GM19025 (cell line): Measurements from ENCODE around the gene WIPI1.
"Not testable (repeated sequence)": the region's sequence is repeated elsewhere in the genome, so short reads cannot be mapped to it uniquely, and the experiment has no call there.

ENCODE experiments used
- ATAC-seq: cut with Tn5 transposase; IDR thresholded peaks from one replicate; pipeline ENCODE4 v1.9.1; 2021; ENCODE audit warnings: mild to moderate bottlenecking, low read depth, moderate library complexity; ENCODE audit not compliant: unreplicated experiment

The WIPI1 gene, protein sequence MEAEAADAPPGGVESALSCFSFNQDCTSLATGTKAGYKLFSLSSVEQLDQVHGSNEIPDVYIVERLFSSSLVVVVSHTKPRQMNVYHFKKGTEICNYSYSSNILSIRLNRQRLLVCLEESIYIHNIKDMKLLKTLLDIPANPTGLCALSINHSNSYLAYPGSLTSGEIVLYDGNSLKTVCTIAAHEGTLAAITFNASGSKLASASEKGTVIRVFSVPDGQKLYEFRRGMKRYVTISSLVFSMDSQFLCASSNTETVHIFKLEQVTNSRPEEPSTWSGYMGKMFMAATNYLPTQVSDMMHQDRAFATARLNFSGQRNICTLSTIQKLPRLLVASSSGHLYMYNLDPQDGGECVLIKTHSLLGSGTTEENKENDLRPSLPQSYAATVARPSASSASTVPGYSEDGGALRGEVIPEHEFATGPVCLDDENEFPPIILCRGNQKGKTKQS

DNA sequence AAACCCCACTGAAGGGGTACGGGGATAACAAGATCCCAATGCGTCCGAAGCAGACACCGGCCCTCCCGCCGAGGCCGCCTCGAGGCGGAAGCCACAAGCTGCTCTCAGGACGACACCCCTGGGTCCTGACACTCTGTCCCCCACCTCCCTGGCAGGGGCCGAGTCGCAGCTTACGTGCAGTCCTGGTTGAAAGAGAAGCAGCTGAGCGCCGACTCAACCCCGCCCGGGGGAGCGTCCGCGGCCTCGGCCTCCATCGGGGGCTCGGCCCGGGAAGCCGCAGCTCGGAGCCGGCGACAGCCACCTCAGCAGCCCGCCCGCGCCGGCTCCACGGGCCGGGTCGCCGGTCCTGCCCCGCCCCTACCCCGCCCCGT is at the start of gene WIPI1:
Gene WIPI1, minus strand, starts transcription at position 329 of the 371 bp plus-strand sequence. Its CDS starts 75 bp downstream, at position 254.
- peak; percentile 18 for ATAC-seq

DNA sequence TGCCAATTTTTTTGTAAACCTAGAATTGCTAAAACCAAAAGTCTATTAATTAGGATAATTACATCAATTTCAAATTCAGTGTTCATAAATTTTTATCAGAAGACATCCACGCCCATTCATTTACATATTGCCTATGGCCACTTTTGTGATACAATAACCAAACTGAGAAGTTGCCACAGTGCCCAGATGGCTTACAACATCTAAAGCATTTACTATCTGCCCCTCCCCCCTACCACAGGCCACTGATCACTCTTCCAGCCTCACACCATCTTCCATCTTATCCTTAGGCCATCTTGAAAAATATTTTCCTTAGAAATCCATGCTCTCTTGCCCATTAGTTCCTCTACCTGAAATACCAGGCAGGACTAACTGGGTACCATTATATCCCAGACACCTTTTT is 48.7 kb upstream of the WIPI1 start:
- no peak for ATAC-seq

DNA sequence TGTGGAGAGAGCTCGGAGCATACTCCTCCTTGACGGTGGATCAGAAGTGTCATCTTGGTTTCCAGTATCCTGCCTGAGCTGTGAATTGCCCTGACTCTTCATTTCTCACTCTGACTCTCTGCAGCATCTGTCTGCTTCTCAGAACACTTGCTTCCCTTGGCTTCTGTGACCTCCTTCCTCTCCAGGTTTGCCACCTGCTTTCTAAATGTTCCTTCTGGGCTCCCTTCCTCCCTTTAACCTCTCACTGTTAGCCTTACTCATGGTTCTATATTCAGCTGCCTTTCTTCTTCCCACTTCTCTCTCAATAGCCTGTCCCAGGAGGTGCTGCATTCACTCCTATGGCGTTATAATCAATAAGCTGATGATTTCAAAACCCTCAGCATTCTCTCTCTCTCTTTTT is 43.8 kb upstream of the WIPI1 start:
- no peak for ATAC-seq

DNA sequence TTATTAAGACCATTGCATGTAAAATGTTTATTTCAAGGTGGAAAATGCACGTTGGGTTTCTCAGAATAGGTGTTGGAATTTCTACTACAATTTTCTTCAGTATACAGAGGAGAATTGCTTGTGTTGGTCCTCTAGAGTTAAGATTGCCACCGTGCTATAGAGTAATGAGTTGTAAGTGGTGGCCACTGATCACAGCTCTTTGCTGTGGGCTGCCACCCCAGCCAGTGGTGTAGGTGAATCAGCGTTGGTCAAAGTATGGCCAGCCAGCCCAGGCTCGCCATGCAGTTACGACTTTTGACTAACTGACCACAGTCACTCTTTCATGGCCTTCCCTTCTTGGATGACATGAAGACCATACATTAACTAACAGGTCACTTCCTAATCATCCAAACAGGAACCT is 42.3 kb upstream of the WIPI1 start:
- no peak for ATAC-seq

DNA sequence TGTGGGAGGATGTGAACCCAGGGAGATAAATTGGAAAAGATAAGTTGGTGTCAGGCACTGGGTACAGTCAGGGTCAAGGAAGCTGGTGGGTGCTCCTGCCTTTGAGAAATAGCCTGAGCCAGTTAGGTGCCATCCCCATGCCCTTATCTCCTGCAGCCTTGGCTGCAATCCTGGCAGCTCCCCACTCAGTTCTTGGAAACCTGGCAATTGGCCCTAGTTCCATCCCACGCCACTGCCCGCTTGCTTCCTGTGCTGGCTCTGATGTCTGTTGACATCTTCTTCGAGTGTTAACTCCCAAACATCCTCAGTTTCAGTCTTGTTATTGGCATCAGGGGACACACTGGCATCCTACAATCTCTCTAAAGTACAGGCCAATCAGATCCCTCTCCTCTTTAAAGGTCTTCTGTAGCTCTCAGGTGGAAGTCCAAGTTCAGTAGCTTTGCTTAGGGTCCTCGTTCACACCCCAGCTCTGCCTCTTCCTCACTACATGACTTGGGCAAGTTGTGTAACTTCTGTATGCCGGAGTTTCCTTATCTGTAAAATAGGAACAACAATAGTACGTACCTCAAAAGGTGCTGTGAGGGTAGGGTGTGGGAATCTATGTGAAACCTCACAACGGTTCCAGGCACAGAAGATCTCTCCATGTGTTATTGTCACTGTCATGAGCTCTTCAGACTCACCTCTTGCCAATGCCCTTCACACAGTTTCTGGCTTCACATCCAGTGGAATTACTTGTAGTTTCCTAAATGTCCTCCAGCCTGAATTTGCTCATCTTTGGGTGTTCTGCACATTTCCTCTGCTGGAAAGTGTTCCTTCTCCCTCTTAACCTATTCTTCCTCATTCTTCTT is 41.4 kb upstream of the WIPI1 start:
- no peak for ATAC-seq

DNA sequence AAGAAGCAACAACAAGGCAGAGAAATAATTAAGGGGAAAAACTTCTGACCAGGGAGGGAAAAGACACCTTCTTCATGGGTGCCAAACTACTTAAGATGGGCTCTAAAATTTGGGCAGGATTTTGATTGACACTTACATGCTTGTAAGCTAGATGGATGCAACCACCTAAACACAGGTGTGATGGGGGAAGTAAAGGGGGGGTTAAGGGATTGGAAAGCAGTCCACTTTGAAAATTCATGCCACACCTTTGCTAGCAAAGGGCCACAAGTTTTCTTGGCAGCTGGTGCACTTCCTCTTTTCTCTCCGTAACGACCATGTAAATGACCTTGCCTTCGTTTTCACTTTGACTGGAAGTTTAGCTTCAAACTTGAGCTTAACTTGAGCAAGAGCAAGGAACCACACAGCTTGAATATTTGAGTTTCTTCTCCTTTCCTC is 40.6 kb upstream of the WIPI1 start:
- peak; percentile 94 for ATAC-seq

DNA sequence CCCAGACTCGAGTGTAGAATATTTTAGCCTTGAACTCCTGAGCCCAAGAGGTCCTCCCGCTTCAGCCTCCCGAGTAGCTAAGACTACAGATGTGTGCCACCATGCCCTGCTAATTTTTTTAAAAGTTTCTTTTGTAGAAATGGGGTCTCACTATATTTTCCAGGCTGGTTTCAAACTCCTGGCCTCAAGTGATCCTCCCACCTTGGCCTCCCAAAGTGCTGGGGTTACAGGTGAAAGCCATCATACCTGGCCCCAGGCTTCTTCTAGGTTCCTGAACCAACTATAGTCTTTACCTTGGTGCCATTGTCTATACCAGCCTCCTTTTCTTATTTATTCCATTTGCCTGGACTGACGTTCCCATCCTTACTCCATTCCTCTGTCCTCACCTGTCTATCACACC is 37.8 kb upstream of the WIPI1 start:
- no peak for ATAC-seq

DNA sequence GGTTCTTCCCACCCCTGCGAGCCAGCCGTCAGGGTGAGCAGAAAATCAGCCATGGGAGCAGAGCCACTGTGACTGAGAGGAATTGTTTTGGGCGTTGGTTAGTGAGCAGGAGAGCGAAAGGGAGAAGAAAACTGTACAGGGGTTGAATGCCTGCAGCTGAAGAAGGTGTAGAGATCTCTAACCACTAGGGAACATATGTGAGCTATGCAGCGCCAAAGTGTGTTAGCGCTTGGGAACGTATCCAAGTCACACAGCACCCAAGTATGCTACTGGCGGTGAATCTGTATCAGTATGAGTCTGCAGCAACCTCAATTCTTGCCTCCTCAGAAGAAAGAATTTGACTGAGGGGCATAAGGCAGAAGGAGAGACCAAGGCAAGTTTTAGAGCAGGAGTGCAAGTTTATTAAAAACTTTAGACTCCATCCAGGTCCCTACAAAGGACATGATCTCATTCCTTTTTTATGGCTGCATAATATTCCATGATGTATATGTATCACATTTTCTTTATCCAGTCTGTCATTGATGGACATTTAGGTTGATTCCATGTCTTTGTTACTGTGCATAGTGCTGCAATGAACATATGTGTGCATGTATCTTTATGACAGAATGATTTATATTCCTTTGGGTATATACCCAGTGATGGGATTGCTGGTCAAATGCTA is 35.2 kb upstream of the WIPI1 start:
- not testable (repeated sequence) for ATAC-seq

DNA sequence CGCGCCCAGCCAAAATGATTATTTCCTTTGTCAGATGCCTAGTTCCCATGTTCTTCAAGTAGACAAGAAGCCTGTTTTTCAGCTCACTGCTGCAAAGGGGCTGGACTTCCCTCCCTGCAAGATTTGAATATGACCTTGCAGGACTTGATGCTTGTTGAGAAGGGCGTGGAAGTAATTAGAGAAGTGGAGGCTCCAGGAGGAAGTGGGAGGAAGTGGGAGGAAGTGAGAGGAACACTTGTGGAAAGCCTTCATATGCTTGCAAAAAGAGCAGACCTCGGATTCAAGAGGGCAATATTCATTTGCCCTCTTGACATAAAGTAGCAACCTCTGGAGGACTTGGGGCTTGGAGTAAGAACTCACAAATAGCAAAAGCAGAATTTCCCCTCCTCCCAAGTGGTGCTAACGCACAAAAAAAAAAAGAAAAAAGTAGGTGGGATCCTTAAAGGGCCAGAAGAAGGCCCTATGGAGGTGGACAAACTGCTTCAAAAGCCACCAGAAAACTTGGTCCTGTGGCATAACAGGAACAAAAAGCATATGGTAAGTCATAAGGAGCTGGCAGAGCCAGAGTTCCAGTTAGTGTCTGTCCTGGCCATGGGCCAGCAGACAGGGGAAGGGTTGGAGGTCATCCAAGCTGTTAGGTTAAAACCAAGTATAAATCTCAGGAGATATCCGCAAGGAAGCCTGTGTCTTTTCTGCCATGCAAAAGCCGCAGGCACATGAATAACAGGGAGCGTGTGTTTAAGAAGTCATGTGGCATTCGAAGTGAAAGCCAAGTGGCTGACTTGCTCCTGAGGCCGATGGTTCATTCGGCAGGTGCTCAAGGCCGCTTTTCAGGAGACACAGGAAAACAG is 34.3 kb upstream of the WIPI1 start:
- ATAC-seq, result no peak

DNA sequence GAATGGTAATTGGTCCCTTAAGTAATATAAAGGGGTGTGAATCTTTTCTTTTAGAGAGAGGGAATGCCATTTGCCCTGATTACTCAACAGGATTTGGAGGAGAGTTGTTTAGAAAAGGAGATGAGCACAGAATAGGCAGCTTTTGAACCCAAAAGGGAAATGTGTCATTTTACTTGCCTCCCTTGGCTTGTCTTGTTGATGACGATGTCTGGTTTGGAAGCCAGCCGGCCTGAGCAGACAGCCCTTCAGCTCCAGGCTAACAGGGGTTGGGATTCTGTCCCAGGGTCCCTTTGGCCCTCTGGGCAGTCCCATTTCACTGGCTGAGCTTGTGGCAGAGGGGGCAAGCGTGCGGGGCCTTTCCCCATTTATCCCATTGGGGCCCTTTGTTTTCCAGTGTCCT is 32.6 kb upstream of the WIPI1 start:
- no peak for ATAC-seq

DNA sequence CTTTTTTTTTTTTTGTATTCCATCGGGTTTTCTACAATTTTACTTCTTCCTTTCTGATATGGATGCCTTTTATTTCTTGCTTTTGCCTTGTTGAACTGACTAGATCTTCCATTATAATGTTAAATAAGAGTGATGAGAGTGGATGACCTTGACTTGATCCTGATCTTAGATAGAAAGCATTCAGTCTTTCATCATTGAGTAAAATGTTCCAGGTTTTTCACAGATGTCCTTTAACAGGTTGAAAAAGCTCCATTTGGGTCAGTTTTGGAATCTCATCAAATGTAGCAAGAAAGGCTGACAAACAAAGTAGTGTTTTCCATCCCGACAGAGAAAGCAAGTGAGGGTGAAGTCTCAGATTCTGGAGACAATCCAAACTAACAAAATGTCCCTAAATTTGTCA is 27.2 kb upstream of the WIPI1 start:
- ATAC-seq, result no peak

DNA sequence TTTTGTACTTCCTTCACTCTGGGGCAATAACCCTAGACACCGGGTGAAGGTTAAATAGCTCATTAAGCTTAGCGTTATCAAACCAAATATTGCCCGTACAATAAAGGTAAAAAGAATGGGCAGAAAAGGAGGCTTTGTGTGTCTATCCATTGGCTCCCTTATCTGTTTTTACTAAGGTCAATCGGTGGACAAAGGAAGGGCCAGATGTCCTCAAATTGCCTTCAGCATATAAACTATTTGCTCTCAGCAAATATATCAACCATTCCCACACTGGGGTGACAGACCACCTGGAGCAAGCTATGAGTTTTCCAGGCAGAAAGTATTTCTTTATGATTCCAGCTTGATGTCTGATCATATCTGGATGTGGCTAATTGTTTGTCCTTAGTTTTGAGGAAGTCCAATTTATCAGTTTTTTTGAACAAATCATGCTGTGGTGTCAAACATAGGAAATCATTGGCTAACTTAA is 25.3 kb upstream of the WIPI1 start:
- ATAC-seq, result no peak

DNA sequence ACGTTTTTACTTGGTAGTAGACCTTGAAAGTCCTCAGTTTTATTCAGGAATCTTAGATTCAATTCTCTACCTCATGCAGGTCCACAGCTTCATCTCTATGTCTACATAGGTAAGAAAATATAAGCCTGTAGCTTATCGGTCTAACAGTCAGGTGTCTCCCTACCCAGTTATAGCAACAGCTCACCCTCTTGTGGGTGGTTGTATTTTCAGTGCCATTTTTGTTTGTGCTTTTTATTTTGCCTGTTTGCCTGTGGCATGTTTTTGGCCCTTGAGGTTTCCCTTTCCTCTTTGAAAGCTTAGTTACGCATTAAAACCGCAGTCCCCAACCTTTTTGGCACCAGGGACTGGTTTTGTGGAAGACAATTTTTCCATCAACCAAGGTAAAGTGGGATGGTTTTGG is 23.6 kb upstream of the WIPI1 start:
- no peak for ATAC-seq

DNA sequence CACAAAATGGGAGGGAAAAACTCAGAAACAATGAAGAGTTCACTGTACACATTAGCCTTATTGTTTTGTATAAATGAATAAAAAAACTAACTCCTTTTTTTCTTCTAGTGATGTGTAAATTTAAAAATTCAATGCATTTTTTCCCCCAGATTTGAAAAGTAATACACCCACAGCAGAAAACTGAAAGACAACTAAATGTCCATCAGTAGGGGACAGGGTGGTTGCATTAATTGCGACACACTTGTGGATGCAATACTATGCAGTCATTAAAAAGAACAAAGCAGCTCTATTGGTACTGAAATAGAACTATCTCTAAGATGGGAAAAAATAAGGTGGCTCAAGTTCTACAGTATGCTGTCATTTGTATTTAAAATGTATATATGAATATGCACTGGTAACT is 13.7 kb upstream of the WIPI1 start:
- ATAC-seq, result no peak

DNA sequence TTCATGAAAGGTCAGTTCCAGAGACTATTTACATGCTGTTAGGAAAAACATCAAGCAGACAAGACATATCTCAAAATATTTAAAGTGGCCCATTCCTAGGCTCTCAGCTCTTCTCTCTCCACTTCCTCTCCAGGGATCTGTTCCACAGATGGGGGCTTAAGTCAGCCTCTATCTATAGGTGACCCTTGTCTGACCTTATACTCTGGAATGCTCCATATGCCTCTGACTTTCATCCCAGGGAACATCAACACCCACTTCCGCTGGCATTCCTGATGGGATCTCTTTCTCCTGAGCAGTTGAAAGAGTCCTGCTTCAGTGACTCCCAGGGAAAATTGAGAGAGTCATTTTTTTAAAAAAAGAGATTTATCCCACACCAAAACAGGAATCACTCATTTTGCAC is 11.5 kb upstream of the WIPI1 start:
- no peak for ATAC-seq

DNA sequence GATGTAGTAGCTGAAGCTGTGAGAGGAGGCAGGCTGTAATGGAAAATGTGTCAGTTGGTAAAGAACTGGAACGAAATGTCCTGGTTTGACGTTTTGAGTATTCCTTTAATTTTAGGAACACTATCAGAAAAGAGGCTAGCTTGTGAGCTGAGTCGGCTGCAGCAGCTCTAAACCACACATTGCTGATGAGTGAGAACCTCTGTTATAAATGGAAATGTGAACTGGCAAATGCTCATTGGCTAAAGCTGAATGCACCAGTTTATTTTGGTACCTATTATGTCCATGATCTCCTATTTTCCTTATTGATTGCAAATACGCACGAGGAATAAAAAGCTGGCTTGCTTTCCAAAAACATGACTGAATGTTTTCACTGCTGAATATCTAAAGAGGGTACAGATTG is 11.0 kb upstream of the WIPI1 start:
- ATAC-seq, result no peak

DNA sequence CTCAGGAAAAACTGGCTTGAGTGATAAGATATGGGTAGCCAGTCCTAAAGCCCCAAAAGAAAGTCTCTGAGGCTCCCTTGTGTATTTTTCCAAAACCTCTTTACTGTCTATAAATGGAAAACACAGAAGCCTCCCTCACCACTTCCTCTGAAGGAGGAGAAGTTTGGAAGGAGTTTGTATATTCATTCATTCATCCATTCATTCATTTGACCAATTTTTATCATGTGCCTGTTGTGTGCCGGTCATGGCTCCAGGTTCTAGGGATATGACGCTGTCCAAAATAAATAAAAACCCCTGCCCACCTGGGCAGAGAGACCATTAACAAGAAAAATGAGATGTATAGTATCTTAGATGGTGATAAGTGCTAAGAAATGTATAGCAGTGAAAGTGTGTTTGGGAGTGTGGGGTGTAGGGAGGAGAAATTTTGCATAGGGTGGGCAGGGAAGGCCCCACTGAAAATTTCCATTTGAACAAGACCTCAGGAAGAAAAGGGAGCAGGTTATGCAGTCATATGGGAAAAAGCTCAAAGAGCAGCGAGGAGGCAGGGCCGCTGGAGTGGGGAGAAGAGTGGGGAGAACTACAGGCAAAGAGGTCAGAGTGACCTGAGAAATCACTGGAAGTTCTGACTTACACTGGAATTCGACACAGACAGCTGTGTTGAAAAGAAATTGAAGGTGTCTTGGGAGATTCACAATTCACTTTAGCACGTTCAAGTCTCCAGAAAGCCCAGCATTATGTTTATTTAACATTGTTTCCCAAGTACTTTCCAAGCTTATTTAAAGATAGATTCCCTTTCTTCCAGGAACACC is 6.1 kb upstream of the WIPI1 start:
- no peak for ATAC-seq

DNA sequence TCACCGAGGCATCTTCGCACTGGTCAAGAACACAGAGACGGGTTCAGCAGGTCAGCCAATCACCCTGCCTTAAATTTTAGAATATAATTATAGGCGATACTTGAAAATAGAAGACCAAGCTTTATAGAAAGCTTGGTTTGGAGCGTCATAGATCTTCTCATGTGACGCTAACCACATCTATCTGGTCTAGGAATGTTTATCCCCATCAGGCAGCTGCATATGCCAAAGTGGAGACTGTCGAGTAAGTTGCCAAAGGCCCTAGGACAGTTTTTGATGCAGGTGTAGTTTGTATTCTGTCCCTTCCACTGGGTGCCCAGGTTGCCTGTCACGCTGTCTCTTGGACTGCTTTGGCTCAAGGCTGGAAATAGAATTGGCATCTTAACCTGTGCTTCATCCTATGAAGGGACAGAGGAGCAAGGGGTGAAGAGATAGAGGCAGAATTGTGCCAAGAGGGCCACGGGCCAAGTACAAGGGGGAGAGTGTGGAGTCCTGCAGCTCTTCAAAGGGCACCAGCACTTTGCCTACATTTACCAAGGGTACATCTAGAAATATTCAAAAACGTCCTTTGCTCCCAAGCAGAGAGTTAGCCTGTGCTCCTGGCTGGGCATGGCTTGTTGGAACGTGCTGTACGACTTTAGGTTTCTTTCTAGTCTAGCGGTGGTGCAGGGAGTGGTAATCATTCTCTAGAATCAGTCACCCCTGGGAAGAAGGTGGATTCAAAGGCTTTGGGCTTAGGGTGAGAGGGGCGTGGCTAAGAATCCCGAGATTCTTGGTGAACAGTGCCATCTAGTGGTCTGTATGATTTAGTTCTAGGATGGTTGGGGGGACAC is 5.3 kb upstream of the WIPI1 start:
- ATAC-seq, result peak; percentile 29
